AG09309 (cell line): ENCODE measurements around the gene AKR1C1.
"Not testable (repeated sequence)": the region's sequence is repeated elsewhere in the genome, so short reads cannot be mapped to it uniquely, and the experiment has no call there.

ENCODE experiments used
- DNase-seq: peaks from one replicate; pipeline ENCODE4 v3.0.0-alpha.2; 2010; ENCODE audit warnings: low read depth
- H3K4me3 ChIP-seq: 2 replicates; pipeline ENCODE4 v1.5.1; 2011; ENCODE audit warnings: mild to moderate bottlenecking, low read depth, low read length, moderate library complexity; ENCODE audit not compliant: control insufficient read depth
- TF ChIP-seq, protein P1 (sequence below): IDR thresholded peaks from 2 replicates; pipeline ENCODE4 v1.5.1; 2011; ENCODE audit warnings: mild to moderate bottlenecking, low read depth, low read length, inconsistent platforms; ENCODE audit not compliant: insufficient read depth, control insufficient read depth; ENCODE audit errors: missing control alignments

AKR1C1 gene

DNA sequence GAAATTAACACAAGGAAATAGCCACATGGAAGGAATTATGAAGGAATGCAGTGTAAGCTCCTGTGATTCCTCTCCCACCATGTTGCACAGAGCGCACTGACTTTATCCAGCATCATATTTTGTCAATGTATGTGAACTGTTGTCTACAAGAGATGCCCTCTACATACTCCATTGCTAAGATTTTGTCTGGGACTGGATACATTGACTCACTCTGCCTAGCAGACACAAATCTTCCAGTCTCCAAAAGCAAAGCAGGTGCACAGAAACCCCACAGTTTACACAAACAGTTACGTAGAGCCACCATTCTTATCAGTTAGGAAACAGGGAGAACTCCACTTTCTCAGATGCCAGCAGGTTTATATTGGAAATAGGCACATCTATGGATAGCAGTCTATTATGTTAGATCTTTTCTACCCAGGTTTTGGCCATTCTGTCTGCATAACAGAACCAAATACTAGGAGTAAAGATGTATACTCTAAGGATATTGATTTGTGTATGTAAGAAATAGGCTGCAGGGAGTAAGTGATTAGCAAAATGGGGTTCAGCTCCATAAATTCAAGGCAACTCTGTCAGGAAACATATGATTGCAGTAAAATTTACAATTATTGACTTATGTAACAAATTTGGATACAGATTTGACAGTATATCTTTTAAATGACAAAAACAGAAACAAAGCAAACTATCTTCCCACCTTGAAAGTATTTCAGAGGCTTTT is 39.0 kb downstream of the AKR1C1 start:
- DNase-seq = no peak
- TF ChIP-seq, protein P1, sequence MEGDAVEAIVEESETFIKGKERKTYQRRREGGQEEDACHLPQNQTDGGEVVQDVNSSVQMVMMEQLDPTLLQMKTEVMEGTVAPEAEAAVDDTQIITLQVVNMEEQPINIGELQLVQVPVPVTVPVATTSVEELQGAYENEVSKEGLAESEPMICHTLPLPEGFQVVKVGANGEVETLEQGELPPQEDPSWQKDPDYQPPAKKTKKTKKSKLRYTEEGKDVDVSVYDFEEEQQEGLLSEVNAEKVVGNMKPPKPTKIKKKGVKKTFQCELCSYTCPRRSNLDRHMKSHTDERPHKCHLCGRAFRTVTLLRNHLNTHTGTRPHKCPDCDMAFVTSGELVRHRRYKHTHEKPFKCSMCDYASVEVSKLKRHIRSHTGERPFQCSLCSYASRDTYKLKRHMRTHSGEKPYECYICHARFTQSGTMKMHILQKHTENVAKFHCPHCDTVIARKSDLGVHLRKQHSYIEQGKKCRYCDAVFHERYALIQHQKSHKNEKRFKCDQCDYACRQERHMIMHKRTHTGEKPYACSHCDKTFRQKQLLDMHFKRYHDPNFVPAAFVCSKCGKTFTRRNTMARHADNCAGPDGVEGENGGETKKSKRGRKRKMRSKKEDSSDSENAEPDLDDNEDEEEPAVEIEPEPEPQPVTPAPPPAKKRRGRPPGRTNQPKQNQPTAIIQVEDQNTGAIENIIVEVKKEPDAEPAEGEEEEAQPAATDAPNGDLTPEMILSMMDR = no peak
- H3K4me3 ChIP-seq = no peak overlapping the region

- not testable (repeated sequence) for H3K4me3 ChIP-seq, DNase-seq
These were observed 40.2 kb downstream of the AKR1C1 start, which contains the start of gene AKR1C2 for GRCh38 chr10:5003127-5004029. Gene AKR1C2 (minus strand): TSS chr10:5003857. CDS start chr10:5003835, 22 bp downstream.

DNA sequence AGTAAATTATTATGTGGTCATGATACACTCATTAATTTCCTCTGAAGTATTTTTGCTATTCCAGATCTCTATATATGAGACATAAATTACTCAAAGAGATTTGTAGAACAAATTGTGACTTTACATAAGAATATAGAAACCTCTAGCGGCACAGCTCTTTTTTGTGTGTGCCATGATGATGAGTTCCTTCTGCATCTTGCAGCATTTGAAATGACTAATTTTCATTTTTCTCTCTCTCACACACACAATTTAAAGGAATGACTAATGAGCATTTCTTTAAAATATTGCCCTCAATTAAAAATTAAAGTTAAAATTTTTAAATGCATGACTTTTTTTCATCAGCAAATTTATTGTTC is 40.8 kb downstream of the AKR1C1 start:
- not testable (repeated sequence) for DNase-seq

GRCh38 chr10:5004501-5004900 is 41.3 kb downstream of the AKR1C1 start:
- not testable (repeated sequence) for H3K4me3 ChIP-seq, DNase-seq

More for the DNA sequence above, 40.8 kb downstream of the AKR1C1 start:
- not testable (repeated sequence) for H3K4me3 ChIP-seq

- DNase-seq = not testable (repeated sequence)
These were observed 45.8 kb downstream of the AKR1C1 start for GRCh38 chr10:5008857-5009548.

DNA sequence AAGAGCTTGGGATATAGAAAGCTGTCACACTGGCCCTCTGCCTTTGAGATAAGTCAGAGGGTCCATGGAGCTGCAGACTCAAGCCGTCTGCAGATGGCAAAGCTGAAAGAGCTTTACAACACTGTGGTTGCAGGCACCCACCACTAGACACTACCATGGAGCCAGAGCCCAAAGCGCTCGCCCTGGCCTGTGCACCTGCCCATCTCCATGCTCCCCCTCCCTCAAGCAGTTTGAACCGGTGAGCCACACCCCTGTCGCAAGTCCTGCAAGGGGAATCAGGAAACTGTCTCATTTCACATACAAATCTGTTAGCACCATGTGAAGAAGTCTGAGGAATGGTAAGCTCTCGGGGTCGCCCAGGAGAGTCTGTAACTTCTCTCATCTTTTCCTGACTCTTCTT is 46.8 kb downstream of the AKR1C1 start:
- H3K4me3 ChIP-seq, DNase-seq: not testable (repeated sequence)

More at GRCh38 chr10:5008857-5009548, 45.8 kb downstream of the AKR1C1 start:
- not testable (repeated sequence) for H3K4me3 ChIP-seq

- H3K4me3 ChIP-seq, DNase-seq: not testable (repeated sequence)
These were observed 48.2 kb downstream of the AKR1C1 start for GRCh38 chr10:5011392-5011791.

- no peak for DNase-seq
- TF ChIP-seq, protein P1 = no peak
- no peak overlapping the region for H3K4me3 ChIP-seq
These were observed 49.4 kb downstream of the AKR1C1 start for GRCh38 chr10:5012595-5012994.

GRCh38 chr10:5013385-5013784 is 50.2 kb downstream of the AKR1C1 start:
- no peak overlapping the region for H3K4me3 ChIP-seq
- no peak for DNase-seq
- TF ChIP-seq, protein P1 = no peak

- H3K4me3 ChIP-seq, DNase-seq: not testable (repeated sequence)
These were observed 51.1 kb downstream of the AKR1C1 start for GRCh38 chr10:5014200-5014910.
